SK-N-SH (cell line): ENCODE results near the gene ATP5F1D. TPM values are rescaled to one million over a fixed set of nuclear protein-coding genes. Genes with fewer than 3 reads are reported as not detected.
A peak's percentile ranks its signal among the peaks of the same experiment; 100 is the strongest.

Source experiments
- CTCF ChIA-PET: fragments of 300-600, 350-600 bp; formaldehyde crosslinking; extraction: SDS; loops from one replicate; lab custom pipeline; 2021; lab: Yijun Ruan, JAX
- POLR2A ChIA-PET: fragments of 350-600 bp; sonication (Branson Sonifier 250); formaldehyde crosslinking; extraction: SDS; loops from one replicate; lab custom pipeline; 2020; ENCODE audit warnings: antibody characterized with exemption, inconsistent platforms; lab: Yijun Ruan, JAX
- DNase-seq: peaks from one replicate; pipeline ENCODE4 v3.0.0; 2012
- H2AFZ ChIP-seq: fragments of 200-600 bp; sonication (generic); 2 replicates; pipeline ENCODE4 v1.8.1; 2016; ENCODE audit warnings: antibody characterized with exemption, mild to moderate bottlenecking, low read depth
- H3F3A ChIP-seq: fragments of 200-600 bp; sonication (generic); replicated peaks from 2 replicates; pipeline ENCODE3; 2016; ENCODE audit warnings: antibody characterized with exemption, mild to moderate bottlenecking; ENCODE audit not compliant: insufficient read depth
- H3K27ac ChIP-seq, 2 experiments: fragments of 200-500 bp in 1 of 2; fragments of 200-600 bp in 1 of 2; sonication (Bioruptor generic) in 1 of 2; sonication (generic), shearing (Covaris generic) in 1 of 2; 2 replicates each; pipeline versions ENCODE4 v1.5.1 to v1.6.1; 2014 to 2016; ENCODE audit warnings: low read depth in 2 of 2, inconsistent platforms in 1 of 2, low read length in 1 of 2, mild to moderate bottlenecking in 1 of 2, mixed read lengths in 1 of 2
- H3K27me3 ChIP-seq: fragments of 200-600 bp; sonication (generic), shearing (Covaris generic); 2 replicates; pipeline ENCODE4 v1.6.1; 2016; ENCODE audit warnings: mixed run types; ENCODE audit not compliant: insufficient read depth
- H3K36me3 ChIP-seq, 2 experiments: fragments of 200-500 bp in 1 of 2; fragments of 200-600 bp in 1 of 2; sonication (Bioruptor generic) in 1 of 2; sonication (generic) in 1 of 2; replicated peaks in 1 of 2; 2 replicates each; pipeline versions ENCODE3 to v1.5.1; 2014 to 2016; ENCODE audit warnings: low read length in 1 of 2, mild to moderate bottlenecking in 1 of 2; ENCODE audit not compliant: insufficient read depth in 2 of 2, control insufficient read depth in 1 of 2
- H3K4me1 ChIP-seq, 2 experiments: fragments of 200-500 bp in 1 of 2; fragments of 200-600 bp in 1 of 2; sonication (Bioruptor generic) in 1 of 2; sonication (generic), shearing (Covaris generic) in 1 of 2; 2 replicates each; pipeline versions ENCODE4 v1.5.1 to v1.6.1; 2014 to 2016; ENCODE audit warnings: low read depth in 1 of 2, low read length in 1 of 2, mixed run types in 1 of 2; ENCODE audit not compliant: insufficient read depth in 2 of 2, control insufficient read depth in 1 of 2
- H3K4me2 ChIP-seq: fragments of 200-600 bp; sonication (generic), shearing (Covaris generic); 2 replicates; pipeline ENCODE4 v1.6.1; 2017; ENCODE audit warnings: mixed run types
- H3K4me3 ChIP-seq, 2 experiments: fragments of 200-500 bp in 1 of 2; fragments of 200-600 bp in 1 of 2; sonication (Bioruptor generic) in 1 of 2; sonication (generic), shearing (Covaris generic) in 1 of 2; 2 replicates each; pipeline versions ENCODE4 v1.5.1 to v1.8.1; 2014 to 2016; ENCODE audit warnings: low read depth in 2 of 2, inconsistent platforms in 1 of 2, low read length in 1 of 2, mild to moderate bottlenecking in 1 of 2, mixed read lengths in 1 of 2, moderate library complexity in 1 of 2
- H3K79me2 ChIP-seq: fragments of 200-600 bp; sonication (generic); 2 replicates; pipeline ENCODE4 v1.8.1; 2017; ENCODE audit warnings: mild to moderate bottlenecking; ENCODE audit not compliant: insufficient read depth
- H3K9ac ChIP-seq: fragments of 200-600 bp; sonication (generic); 2 replicates; pipeline ENCODE4 v1.6.1; 2017; ENCODE audit warnings: mixed run types
- H3K9me2 ChIP-seq: fragments of 200-600 bp; sonication (generic); 2 replicates; pipeline ENCODE4 v1.6.1; 2017; ENCODE audit warnings: mixed run types
- H3K9me3 ChIP-seq: fragments of 200-600 bp; sonication (generic); 2 replicates; pipeline ENCODE4 v1.6.1; 2017; ENCODE audit warnings: mixed run types, mild to moderate bottlenecking, moderate library complexity
- H4K20me1 ChIP-seq: fragments of 200-600 bp; sonication (generic); 2 replicates; pipeline ENCODE4 v1.6.1; 2017; ENCODE audit warnings: mild to moderate bottlenecking, mixed run types; ENCODE audit not compliant: insufficient read depth
- CHD2 ChIP-seq: fragments of 150-350 bp; IDR thresholded peaks from 2 replicates; pipeline ENCODE4 v1.6.1; 2018; ENCODE audit warnings: low read length; ENCODE audit not compliant: partially characterized antibody
- ELF1 ChIP-seq: IDR thresholded peaks from 2 replicates; pipeline ENCODE4 v1.4.0; 2012
- FOSL2 ChIP-seq: IDR thresholded peaks from 2 replicates; pipeline ENCODE4 v1.4.0; 2012; ENCODE audit warnings: low read depth, mild to moderate bottlenecking, moderate library complexity, borderline replicate concordance
- MEF2A ChIP-seq: IDR thresholded peaks from 2 replicates; pipeline ENCODE4 v1.4.0; 2012; ENCODE audit warnings: low read depth, borderline replicate concordance
- MXI1 ChIP-seq: IDR thresholded peaks from 2 replicates; pipeline ENCODE4 v1.6.1; 2012; ENCODE audit warnings: mild to moderate bottlenecking, low read depth, low read length, improper control_type of control experiment
- NFIC ChIP-seq: IDR thresholded peaks from 2 replicates; pipeline ENCODE4 v1.4.0; 2012; ENCODE audit warnings: borderline replicate concordance
- POLR2AphosphoS5 ChIP-seq: IDR thresholded peaks from 2 replicates; pipeline ENCODE4 v1.6.1; 2012; ENCODE audit warnings: low read depth, low read length
- RAD21 ChIP-seq: IDR thresholded peaks from 2 replicates; pipeline ENCODE4 v1.6.1; 2012; ENCODE audit warnings: mild to moderate bottlenecking, low read length
- RCOR1 ChIP-seq: fragments of 150-350 bp; IDR thresholded peaks from 2 replicates; pipeline ENCODE4 v1.6.1; 2017; ENCODE audit warnings: antibody characterized with exemption, low read length
- RXRA ChIP-seq: IDR thresholded peaks from 2 replicates; pipeline ENCODE4 v1.4.0; 2012; ENCODE audit warnings: low read depth, mild to moderate bottlenecking, borderline replicate concordance
- SIN3A ChIP-seq: IDR thresholded peaks from 2 replicates; pipeline ENCODE4 v1.6.1; 2012; ENCODE audit warnings: low read depth, mild to moderate bottlenecking, low read length, moderate library complexity, borderline replicate concordance
- TCF12 ChIP-seq: IDR thresholded peaks from 2 replicates; pipeline ENCODE4 v1.4.0; 2012
- whole genome bisulfite sequencing: methylation state at CpG from one replicate; pipeline ENCODE4 v1.1.6; 2017; ENCODE audit warnings: low lambda C conversion rate; 5-methylcytosine and 5-hydroxymethylcytosine counted together
- polyA plus RNA-seq, 3 experiments: library from polyadenylated mRNA; depleted of rRNA; stranded (reverse); fragments of >200 nt; gene quantifications; 2 replicates each; pipeline ENCODE4 v1.2.3, GENCODE V29; 2012
- TF ChIP-seq, protein P1 (sequence below): fragments of 150-350 bp; IDR thresholded peaks from 2 replicates; pipeline ENCODE4 v1.6.1; 2016; ENCODE audit warnings: mild to moderate bottlenecking, low read depth, low read length
- TF ChIP-seq, protein P2 (sequence below): IDR thresholded peaks from 2 replicates; pipeline ENCODE4; 2012
- TF ChIP-seq, protein P3 (sequence below): IDR thresholded peaks from 2 replicates; pipeline ENCODE4 v1.4.0; 2012; ENCODE audit warnings: low read depth, borderline replicate concordance
- TF ChIP-seq, protein P4 (sequence below): IDR thresholded peaks from 2 replicates; pipeline ENCODE4 v1.4.0; 2012; ENCODE audit warnings: low read depth
- TF ChIP-seq, protein P5 (sequence below): IDR thresholded peaks from 2 replicates; pipeline ENCODE4 v1.6.1; 2012; ENCODE audit warnings: mild to moderate bottlenecking, low read depth, low read length, moderate library complexity
- TF ChIP-seq, protein P6 (sequence below): IDR thresholded peaks from 2 replicates; pipeline ENCODE4 v1.4.0; 2012; ENCODE audit warnings: low read depth, borderline replicate concordance

The ATP5F1D gene
- polyA plus RNA-seq, 1 of the 3 experiments (the other 2 are of a cell fraction), result 226 TPM

DNA sequence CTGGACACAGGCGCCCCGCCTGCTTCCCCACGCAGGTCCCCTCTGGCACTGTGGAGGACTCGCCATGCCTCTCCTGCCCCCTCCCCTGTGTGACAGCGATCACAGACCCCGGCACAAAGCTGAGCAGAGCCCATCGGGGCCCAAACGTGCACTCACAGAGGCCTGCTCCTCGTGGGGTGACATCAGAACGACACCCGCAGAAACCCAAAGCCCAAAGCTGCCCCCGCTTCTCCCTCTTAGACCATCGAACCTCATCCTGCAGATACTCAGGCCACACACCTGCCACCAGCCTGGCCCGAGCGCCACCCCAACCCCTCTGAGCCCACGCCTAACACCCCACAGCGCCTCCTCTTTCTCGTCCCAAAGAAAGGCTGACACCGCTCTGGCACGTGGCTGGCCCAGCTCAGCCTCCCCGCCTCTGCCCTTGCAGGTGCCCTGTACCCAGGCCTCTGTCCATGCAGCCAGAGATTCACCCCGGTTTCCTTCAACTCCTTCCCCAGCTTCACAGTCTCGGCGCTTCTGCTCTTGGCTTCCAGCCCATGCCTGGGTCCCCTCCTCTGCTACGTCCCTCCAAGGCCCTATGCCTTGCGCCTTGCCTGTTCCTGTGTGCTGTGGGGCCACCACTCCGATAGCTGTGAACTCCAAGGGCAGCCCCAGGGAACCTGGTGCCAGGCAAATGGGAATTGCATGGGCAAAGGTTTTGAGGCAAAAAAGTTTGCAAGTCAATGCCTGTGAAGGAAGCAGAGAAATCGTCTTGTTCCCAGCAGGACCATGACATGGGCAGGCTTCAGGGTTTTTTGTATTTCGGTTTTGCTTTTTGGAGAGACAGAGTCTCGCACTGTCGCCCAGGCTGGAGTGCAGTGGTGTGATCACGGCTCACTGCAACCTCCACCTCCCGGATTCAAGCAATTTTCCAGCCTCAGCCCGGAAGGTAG is 2.9 kb upstream of the ATP5F1D start (continued):
- no peak for TF ChIP-seq RCOR1
- TF ChIP-seq RAD21, result no peak
- TF ChIP-seq CHD2, result no peak

DNA sequence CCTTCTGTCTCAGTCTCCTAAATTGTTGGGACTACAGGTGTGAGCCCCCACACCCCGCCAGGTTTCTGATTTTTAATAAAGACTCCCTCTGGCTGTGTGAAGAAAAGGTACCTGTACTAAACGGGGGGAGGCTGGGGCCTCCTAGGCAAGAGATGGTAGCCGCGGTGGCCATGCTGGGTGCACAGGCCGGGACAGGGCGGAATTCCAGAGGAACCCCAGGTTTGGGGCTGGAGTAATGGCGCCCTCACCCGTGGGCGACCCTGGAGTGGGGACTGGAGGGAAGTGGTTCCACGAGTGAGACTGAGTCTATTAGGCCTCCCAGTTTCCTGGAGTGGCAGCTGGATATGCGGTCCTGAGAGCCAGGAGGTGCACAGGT is 2.1 kb upstream of the ATP5F1D start:
- Histone ChIP-seq H2AFZ (no peak overlapping the region), H3K4me2 (peak overlapping the region; percentile 85), H3K9me2 (no peaks in the 10 kb centered on the region), H3K9ac (0 out of 2 replicates have a peak overlapping the region, but pooled peaks have one; percentile 56), H3K79me2 (peaks cover 43% of the 10 kb centered on the region), H3K27ac (peak overlapping the region; percentile 65 to 86; a peak in 3 of 4 replicates), H4K20me1 (peaks cover 18% of the 10 kb centered on the region; the same call in 1 of the 2 replicates), H3K4me1 (peaks cover 18 to 41% of the 10 kb centered on the region in 2 experiments; a peak in 2 of 4 replicates), H3K9me3 (no peaks in the 10 kb centered on the region), H3F3A (peaks cover 32% of the 10 kb centered on the region), H3K4me3 (peak overlapping the region in 1 of 2 experiments; percentile 47; a peak in 3 of 4 replicates), H3K36me3 (peaks cover 0 to 11% of the 10 kb centered on the region in 2 experiments), H3K27me3 (no peaks in the 10 kb centered on the region)
- TF ChIP-seq, protein P1, sequence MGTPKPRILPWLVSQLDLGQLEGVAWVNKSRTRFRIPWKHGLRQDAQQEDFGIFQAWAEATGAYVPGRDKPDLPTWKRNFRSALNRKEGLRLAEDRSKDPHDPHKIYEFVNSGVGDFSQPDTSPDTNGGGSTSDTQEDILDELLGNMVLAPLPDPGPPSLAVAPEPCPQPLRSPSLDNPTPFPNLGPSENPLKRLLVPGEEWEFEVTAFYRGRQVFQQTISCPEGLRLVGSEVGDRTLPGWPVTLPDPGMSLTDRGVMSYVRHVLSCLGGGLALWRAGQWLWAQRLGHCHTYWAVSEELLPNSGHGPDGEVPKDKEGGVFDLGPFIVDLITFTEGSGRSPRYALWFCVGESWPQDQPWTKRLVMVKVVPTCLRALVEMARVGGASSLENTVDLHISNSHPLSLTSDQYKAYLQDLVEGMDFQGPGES, result no peak
- TF ChIP-seq MEF2A, result no peak
- TF ChIP-seq, protein P2, sequence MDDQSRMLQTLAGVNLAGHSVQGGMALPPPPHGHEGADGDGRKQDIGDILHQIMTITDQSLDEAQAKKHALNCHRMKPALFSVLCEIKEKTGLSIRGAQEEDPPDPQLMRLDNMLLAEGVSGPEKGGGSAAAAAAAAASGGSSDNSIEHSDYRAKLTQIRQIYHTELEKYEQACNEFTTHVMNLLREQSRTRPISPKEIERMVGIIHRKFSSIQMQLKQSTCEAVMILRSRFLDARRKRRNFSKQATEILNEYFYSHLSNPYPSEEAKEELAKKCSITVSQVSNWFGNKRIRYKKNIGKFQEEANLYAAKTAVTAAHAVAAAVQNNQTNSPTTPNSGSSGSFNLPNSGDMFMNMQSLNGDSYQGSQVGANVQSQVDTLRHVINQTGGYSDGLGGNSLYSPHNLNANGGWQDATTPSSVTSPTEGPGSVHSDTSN, result no peak
- TF ChIP-seq RXRA, result no peak
- TF ChIP-seq, protein P3, sequence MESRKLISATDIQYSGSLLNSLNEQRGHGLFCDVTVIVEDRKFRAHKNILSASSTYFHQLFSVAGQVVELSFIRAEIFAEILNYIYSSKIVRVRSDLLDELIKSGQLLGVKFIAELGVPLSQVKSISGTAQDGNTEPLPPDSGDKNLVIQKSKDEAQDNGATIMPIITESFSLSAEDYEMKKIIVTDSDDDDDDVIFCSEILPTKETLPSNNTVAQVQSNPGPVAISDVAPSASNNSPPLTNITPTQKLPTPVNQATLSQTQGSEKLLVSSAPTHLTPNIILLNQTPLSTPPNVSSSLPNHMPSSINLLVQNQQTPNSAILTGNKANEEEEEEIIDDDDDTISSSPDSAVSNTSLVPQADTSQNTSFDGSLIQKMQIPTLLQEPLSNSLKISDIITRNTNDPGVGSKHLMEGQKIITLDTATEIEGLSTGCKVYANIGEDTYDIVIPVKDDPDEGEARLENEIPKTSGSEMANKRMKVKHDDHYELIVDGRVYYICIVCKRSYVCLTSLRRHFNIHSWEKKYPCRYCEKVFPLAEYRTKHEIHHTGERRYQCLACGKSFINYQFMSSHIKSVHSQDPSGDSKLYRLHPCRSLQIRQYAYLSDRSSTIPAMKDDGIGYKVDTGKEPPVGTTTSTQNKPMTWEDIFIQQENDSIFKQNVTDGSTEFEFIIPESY, result no peak
- TF ChIP-seq, protein P4, sequence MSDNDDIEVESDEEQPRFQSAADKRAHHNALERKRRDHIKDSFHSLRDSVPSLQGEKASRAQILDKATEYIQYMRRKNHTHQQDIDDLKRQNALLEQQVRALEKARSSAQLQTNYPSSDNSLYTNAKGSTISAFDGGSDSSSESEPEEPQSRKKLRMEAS, result no peak
- TF ChIP-seq, protein P5, sequence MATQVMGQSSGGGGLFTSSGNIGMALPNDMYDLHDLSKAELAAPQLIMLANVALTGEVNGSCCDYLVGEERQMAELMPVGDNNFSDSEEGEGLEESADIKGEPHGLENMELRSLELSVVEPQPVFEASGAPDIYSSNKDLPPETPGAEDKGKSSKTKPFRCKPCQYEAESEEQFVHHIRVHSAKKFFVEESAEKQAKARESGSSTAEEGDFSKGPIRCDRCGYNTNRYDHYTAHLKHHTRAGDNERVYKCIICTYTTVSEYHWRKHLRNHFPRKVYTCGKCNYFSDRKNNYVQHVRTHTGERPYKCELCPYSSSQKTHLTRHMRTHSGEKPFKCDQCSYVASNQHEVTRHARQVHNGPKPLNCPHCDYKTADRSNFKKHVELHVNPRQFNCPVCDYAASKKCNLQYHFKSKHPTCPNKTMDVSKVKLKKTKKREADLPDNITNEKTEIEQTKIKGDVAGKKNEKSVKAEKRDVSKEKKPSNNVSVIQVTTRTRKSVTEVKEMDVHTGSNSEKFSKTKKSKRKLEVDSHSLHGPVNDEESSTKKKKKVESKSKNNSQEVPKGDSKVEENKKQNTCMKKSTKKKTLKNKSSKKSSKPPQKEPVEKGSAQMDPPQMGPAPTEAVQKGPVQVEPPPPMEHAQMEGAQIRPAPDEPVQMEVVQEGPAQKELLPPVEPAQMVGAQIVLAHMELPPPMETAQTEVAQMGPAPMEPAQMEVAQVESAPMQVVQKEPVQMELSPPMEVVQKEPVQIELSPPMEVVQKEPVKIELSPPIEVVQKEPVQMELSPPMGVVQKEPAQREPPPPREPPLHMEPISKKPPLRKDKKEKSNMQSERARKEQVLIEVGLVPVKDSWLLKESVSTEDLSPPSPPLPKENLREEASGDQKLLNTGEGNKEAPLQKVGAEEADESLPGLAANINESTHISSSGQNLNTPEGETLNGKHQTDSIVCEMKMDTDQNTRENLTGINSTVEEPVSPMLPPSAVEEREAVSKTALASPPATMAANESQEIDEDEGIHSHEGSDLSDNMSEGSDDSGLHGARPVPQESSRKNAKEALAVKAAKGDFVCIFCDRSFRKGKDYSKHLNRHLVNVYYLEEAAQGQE, result no peak
- TF ChIP-seq, protein P6, sequence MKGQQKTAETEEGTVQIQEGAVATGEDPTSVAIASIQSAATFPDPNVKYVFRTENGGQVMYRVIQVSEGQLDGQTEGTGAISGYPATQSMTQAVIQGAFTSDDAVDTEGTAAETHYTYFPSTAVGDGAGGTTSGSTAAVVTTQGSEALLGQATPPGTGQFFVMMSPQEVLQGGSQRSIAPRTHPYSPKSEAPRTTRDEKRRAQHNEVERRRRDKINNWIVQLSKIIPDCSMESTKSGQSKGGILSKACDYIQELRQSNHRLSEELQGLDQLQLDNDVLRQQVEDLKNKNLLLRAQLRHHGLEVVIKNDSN, result no peak
- TF ChIP-seq SIN3A, result no peak
- no peak for TF ChIP-seq ELF1
- no peak for TF ChIP-seq POLR2AphosphoS5
- TF ChIP-seq TCF12, result no peak
- TF ChIP-seq FOSL2, result no peak
- no peak for TF ChIP-seq NFIC
- TF ChIP-seq MXI1, result no peak
- ChIA-PET POLR2A (interaction anchor here (4.3 kb wide), 1 partner anchor 30 kb away, joined by 49 read pairs; the partner anchor contains the start of gene CIRBP), CTCF (interaction anchor here (1.1 to 9.7 kb wide), 8 partner anchors 18 to 126 kb away, joined by 3 to 594 read pairs (median 12); partner anchors contain the start of gene CIRBP)
- WGBS, result 93% methylated on average over 11 of the region's 11 CpGs
- no peak for DNase-seq
